IMR-90 (cell line): ENCODE results near the gene OR10R2. TPM values are rescaled to one million over a fixed set of nuclear protein-coding genes. Genes with fewer than 3 reads are reported as not detected.

Experiments
- ATAC-seq: fragments of 200-7000 bp; cut with Tn5 transposase; 2 replicates; pipeline ENCODE4 v1.9.1; 2020; ENCODE audit warnings: low read depth, mild to moderate bottlenecking, moderate library complexity
- BruUV-seq: library from RNA; stranded (reverse); fragments of 400-500 nt; replicated peaks from 2 replicates; lab custom pipeline; 2021; lab: Mats Ljungman, UMichigan
- CTCF ChIA-PET: fragments of 300-600 bp; formaldehyde crosslinking; extraction: SDS; loops from one replicate; lab custom pipeline; 2021; ENCODE audit warnings: antibody characterized with exemption; lab: Yijun Ruan, JAX
- POLR2A ChIA-PET: fragments of 300-600 bp; sonication (Branson Sonifier 250); formaldehyde crosslinking; loops from one replicate; lab custom pipeline; 2022; ENCODE audit warnings: antibody characterized with exemption; ENCODE audit not compliant: unreplicated experiment; lab: Charles Lee
- DNase-seq: peaks from one replicate; pipeline ENCODE4 v3.0.0; 2013
- H2AFZ ChIP-seq: replicated peaks from 2 replicates; pipeline ENCODE3; 2013; ENCODE audit warnings: low read length, mild to moderate bottlenecking; ENCODE audit not compliant: poor library complexity
- H2AK5ac ChIP-seq: 2 replicates; pipeline ENCODE4 v1.6.1; 2013; ENCODE audit warnings: low read depth, low read length, inconsistent platforms
- H2AK9ac ChIP-seq: replicated peaks from 2 replicates; pipeline ENCODE3; 2013; ENCODE audit warnings: mild to moderate bottlenecking, low read depth, low read length, moderate library complexity; ENCODE audit not compliant: poor library complexity
- H2BK120ac ChIP-seq: 2 replicates; pipeline ENCODE4 v1.6.1; 2013; ENCODE audit warnings: low read depth, low read length, inconsistent platforms
- H2BK15ac ChIP-seq: 3 replicates; pipeline ENCODE4 v1.6.1; 2013; ENCODE audit warnings: low read depth, low read length, inconsistent platforms
- H2BK20ac ChIP-seq: 2 replicates; pipeline ENCODE4 v1.6.1; 2013; ENCODE audit warnings: low read depth, mild to moderate bottlenecking, inconsistent platforms, low read length, moderate library complexity
- H2BK5ac ChIP-seq: 2 replicates; pipeline ENCODE4 v1.6.1; 2013; ENCODE audit warnings: mild to moderate bottlenecking, low read depth, low read length, inconsistent platforms; ENCODE audit not compliant: poor library complexity, severe bottlenecking
- H3K14ac ChIP-seq: replicated peaks from 2 replicates; pipeline ENCODE4 v1.6.1; 2013; ENCODE audit warnings: low read depth, low read length, inconsistent platforms
- H3K18ac ChIP-seq: 2 replicates; pipeline ENCODE4 v1.6.1; 2013; ENCODE audit warnings: low read depth, low read length, control low read depth
- H3K23ac ChIP-seq: 2 replicates; pipeline ENCODE4 v1.6.1; 2013; ENCODE audit warnings: low read depth, low read length, inconsistent platforms
- H3K27ac ChIP-seq: 2 replicates; pipeline ENCODE4 v1.5.1; 2013; ENCODE audit warnings: mild to moderate bottlenecking, control low read depth, low read length; ENCODE audit not compliant: insufficient read depth
- H3K27me3 ChIP-seq: 2 replicates; pipeline ENCODE4 v1.6.1; 2013; ENCODE audit warnings: low read length; ENCODE audit not compliant: control insufficient read depth, insufficient read depth
- H3K36me3 ChIP-seq: 2 replicates; pipeline ENCODE4 v1.6.1; 2013; ENCODE audit warnings: low read length, mixed read lengths; ENCODE audit not compliant: control insufficient read depth, insufficient read depth
- H3K4ac ChIP-seq: 2 replicates; pipeline ENCODE4 v1.6.1; 2013; ENCODE audit warnings: low read depth, low read length, inconsistent platforms
- H3K4me1 ChIP-seq: 2 replicates; pipeline ENCODE4 v1.6.1; 2013; ENCODE audit warnings: low read length, mixed read lengths; ENCODE audit not compliant: control insufficient read depth, insufficient read depth
- H3K4me2 ChIP-seq: 2 replicates; pipeline ENCODE4 v1.6.1; 2013; ENCODE audit warnings: low read depth, mild to moderate bottlenecking, control low read depth, low read length, moderate library complexity
- H3K4me3 ChIP-seq: 2 replicates; pipeline ENCODE4 v1.5.1; 2013; ENCODE audit warnings: low read depth, mild to moderate bottlenecking, control low read depth, low read length, moderate library complexity; ENCODE audit not compliant: insufficient read depth
- H3K56ac ChIP-seq: 2 replicates; pipeline ENCODE4 v1.6.1; 2013; ENCODE audit warnings: low read length, inconsistent platforms; ENCODE audit not compliant: insufficient read depth; ENCODE audit errors: extremely low read depth
- H3K79me1 ChIP-seq, 2 experiments: 2 replicates each; pipeline ENCODE4 v1.6.1; 2013; ENCODE audit warnings: low read length in 2 of 2, inconsistent platforms in 1 of 2, low read depth in 1 of 2
- H3K9ac ChIP-seq: 2 replicates; pipeline ENCODE4 v1.6.1; 2013; ENCODE audit warnings: low read depth, low read length, control low read depth
- H3K9me1 ChIP-seq: 2 replicates; pipeline ENCODE4 v1.6.1; 2013; ENCODE audit warnings: low read length, inconsistent platforms; ENCODE audit not compliant: insufficient read depth
- H3K9me3 ChIP-seq: 2 replicates; pipeline ENCODE4 v1.6.1; 2013; ENCODE audit warnings: low read length; ENCODE audit not compliant: control insufficient read depth, insufficient read depth
- H4K20me1 ChIP-seq: 2 replicates; pipeline ENCODE4 v1.6.1; 2013; ENCODE audit warnings: low read length, inconsistent platforms; ENCODE audit not compliant: insufficient read depth
- H4K5ac ChIP-seq: 2 replicates; pipeline ENCODE4 v1.6.1; 2013; ENCODE audit warnings: mild to moderate bottlenecking, low read depth, low read length, control low read depth
- H4K8ac ChIP-seq, 2 experiments: 2 replicates each; pipeline ENCODE4 v1.6.1; 2013; ENCODE audit warnings: low read depth in 2 of 2, low read length in 2 of 2, control low read depth in 1 of 2, inconsistent platforms in 1 of 2
- H4K91ac ChIP-seq: 2 replicates; pipeline ENCODE4 v1.6.1; 2013; ENCODE audit warnings: low read depth, low read length, inconsistent platforms; ENCODE audit not compliant: insufficient read depth
- BHLHE40 ChIP-seq: fragments of 150-350 bp; IDR thresholded peaks from 2 replicates; pipeline ENCODE4 v1.6.1; 2016; ENCODE audit warnings: mild to moderate bottlenecking, low read depth, low read length
- CTCF ChIP-seq: conservative IDR thresholded peaks from 2 replicates; pipeline ENCODE4 v1.5.1; 2012; ENCODE audit warnings: mild to moderate bottlenecking, low read depth, low read length, improper control_type of control experiment
- FOS ChIP-seq: fragments of 150-350 bp; IDR thresholded peaks from 2 replicates; pipeline ENCODE4 v1.6.1; 2016; ENCODE audit warnings: low read depth, low read length
- MAZ ChIP-seq: IDR thresholded peaks from 2 replicates; pipeline ENCODE4 v1.6.1; 2012; ENCODE audit warnings: low read depth, mild to moderate bottlenecking, low read length, improper control_type of control experiment, moderate library complexity, borderline replicate concordance
- MXI1 ChIP-seq: IDR thresholded peaks from 2 replicates; pipeline ENCODE4 v1.6.1; 2012; ENCODE audit warnings: low read depth, mild to moderate bottlenecking, low read length, moderate library complexity, borderline replicate concordance
- NFE2L2 ChIP-seq: fragments of 150-350 bp; IDR thresholded peaks from 2 replicates; pipeline ENCODE4 v1.6.1; 2016; ENCODE audit warnings: low read depth, mild to moderate bottlenecking, low read length
- RAD21 ChIP-seq: IDR thresholded peaks from 2 replicates; pipeline ENCODE4 v1.6.1; 2012; ENCODE audit warnings: low read length, improper control_type of control experiment
- RCOR1 ChIP-seq: IDR thresholded peaks from 2 replicates; pipeline ENCODE4 v1.6.1; 2012; ENCODE audit warnings: mild to moderate bottlenecking, low read length, improper control_type of control experiment; ENCODE audit not compliant: insufficient replicate concordance
- RFX5 ChIP-seq: IDR thresholded peaks from 2 replicates; pipeline ENCODE4 v1.8.0; 2012; ENCODE audit warnings: low read depth, mild to moderate bottlenecking, low read length, moderate library complexity
- SMC3 ChIP-seq: fragments of 150-350 bp; IDR thresholded peaks from 2 replicates; pipeline ENCODE4 v1.6.1; 2016; ENCODE audit warnings: low read depth, mild to moderate bottlenecking, antibody characterized with exemption, low read length, moderate library complexity
- USF2 ChIP-seq: fragments of 150-350 bp; IDR thresholded peaks from 2 replicates; pipeline ENCODE4 v1.6.1; 2017; ENCODE audit warnings: mild to moderate bottlenecking, antibody characterized with exemption, low read length, low read depth
- dilution Hi-C: fragments of 300-500 bp; cut with HindIII; formaldehyde crosslinking; loops from one replicate; pipeline ENCODE4 v1.14.3; 2018; ENCODE audit warnings: low sequenced_read_pairs; ENCODE audit not compliant: unreplicated experiment
- in situ Hi-C: fragments of 300-500 bp; cut with MboI; formaldehyde crosslinking; loops from 3 replicates; pipeline ENCODE4 v1.14.3; 2019; ENCODE audit warnings: low sequenced_read_pairs, inconsistent platforms, mixed read lengths
- intact Hi-C: fragments of 100-400 bp; cut with micrococcal nuclease; formaldehyde crosslinking; loops from 2 replicates; pipeline ENCODE4 v1.10.0; 2022
- polyA plus RNA-seq, 3 experiments: library from polyadenylated mRNA; depleted of rRNA; stranded (reverse); fragments of >200 nt; gene quantifications; 2 replicates each; pipeline ENCODE4 v1.2.3, GENCODE V29; 2012; ENCODE audit warnings: low replicate concordance in 1 of 3
- total RNA-seq: library from RNA; depleted of rRNA; stranded (reverse); fragments of >200 nt; gene quantifications from 2 replicates; pipeline ENCODE4 v1.2.3, GENCODE V29; 2012

The OR10R2 gene
- total and polyA plus RNA-seq, 2 of the 4 experiments (the other 2 are of a cell fraction): not detected

GRCh38 chr1:158516966-158517365, 44.9 kb downstream of the OR10R2 start:
- H3K9ac ChIP-seq: no peak overlapping the region
- no peaks in the 10 kb centered on the region for H3K79me1 ChIP-seq
- no peak overlapping the region for H4K5ac ChIP-seq
- in situ Hi-C loops: no loop called here
- H3K4me3 ChIP-seq: no peak overlapping the region
- H3K9me1 ChIP-seq: no peaks in the 10 kb centered on the region
- no peaks in the 10 kb centered on the region for H3K4me1 ChIP-seq
- H2BK20ac ChIP-seq: no peak overlapping the region
- no peaks in the 10 kb centered on the region for H3K27me3 ChIP-seq
- ChIA-PET CTCF (no interaction called here), POLR2A (no interaction called here)
- H3K23ac ChIP-seq: no peak overlapping the region
- H2AK9ac ChIP-seq: no peak overlapping the region
- intact Hi-C loops: no loop called here
- no peaks in the 10 kb centered on the region for H3K36me3 ChIP-seq
- no peak overlapping the region for H2BK5ac ChIP-seq
- H2BK120ac ChIP-seq: no peak overlapping the region
- H3K56ac ChIP-seq: no peak overlapping the region
- no peak overlapping the region for H2BK15ac ChIP-seq
- no peak overlapping the region for H4K91ac ChIP-seq
- no peak for TF ChIP-seq USF2
- TF ChIP-seq MAZ: no peak
- TF ChIP-seq NFE2L2: no peak
- no peak for TF ChIP-seq RAD21
- TF ChIP-seq RCOR1: no peak
- no peak for TF ChIP-seq BHLHE40
- TF ChIP-seq MXI1: no peak
- no peak for TF ChIP-seq SMC3
- TF ChIP-seq FOS: no peak
- no peak for TF ChIP-seq CTCF
- TF ChIP-seq RFX5: no peak
- BruUV-seq: no TSS peak
- no peak overlapping the region for H3K18ac ChIP-seq
- DNase-seq (no peak), ATAC-seq (no peak)
- no peak overlapping the region for H2AFZ ChIP-seq
- dilution Hi-C loops: no loop called here
- no peak overlapping the region for H3K27ac ChIP-seq
- H3K4ac ChIP-seq: no peak overlapping the region
- H4K20me1 ChIP-seq: no peaks in the 10 kb centered on the region
- no peak overlapping the region for H2AK5ac ChIP-seq
- H3K9me3 ChIP-seq: no peaks in the 10 kb centered on the region
- no peak overlapping the region for H4K8ac ChIP-seq
- no peak overlapping the region for H3K14ac ChIP-seq
- H3K4me2 ChIP-seq: no peak overlapping the region
